ENCODE results near the gene ERGIC1.

The ERGIC1 gene

DNA sequence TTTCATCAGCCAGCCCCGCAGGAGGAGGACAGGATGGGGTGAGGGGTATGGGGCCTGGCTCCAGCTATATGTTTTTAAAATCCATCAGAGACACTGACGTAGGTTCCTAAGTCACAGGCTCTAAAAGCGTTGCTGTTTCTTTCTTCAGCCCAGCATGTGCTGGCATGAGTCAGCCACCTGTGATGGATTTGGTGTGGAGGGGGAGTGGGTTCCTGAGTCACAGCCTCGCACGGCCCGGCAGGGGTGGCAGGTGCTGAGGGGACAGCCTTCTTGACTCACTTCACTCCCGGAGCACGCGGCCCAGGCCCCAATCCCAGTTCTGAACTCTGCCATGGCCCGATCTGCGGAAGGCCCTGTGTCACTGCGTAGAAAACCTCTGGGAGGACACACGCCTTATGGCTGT lies 86.4 kb downstream of the ERGIC1 start:
- no peaks in the 10 kb centered on the region for H3K27me3 ChIP-seq (replicated peaks; ENCODE audit: control insufficient read depth, insufficient read depth, low read length)
- TF ChIP-seq CTCF (IDR thresholded peaks at IDR 0.05; ENCODE audit: insufficient read depth, low read length, poor library complexity, severe bottlenecking): no peak
- no peak overlapping the region for H3K4me3 ChIP-seq (replicated peaks; ENCODE audit: low read depth, low read length)
- DNase-seq (ENCODE audit: extremely low read depth, insufficient read length): no peak
- H3K36me3 ChIP-seq (ENCODE audit: control insufficient read depth, insufficient read depth, low read length): peaks cover 31% of the 10 kb centered on the region

GRCh38 chr5:172920995-172921394 lies 86.9 kb downstream of the ERGIC1 start:
- TF ChIP-seq CTCF (IDR thresholded peaks at IDR 0.05; ENCODE audit: insufficient read depth, low read length, poor library complexity, severe bottlenecking): no peak
- no peaks in the 10 kb centered on the region for H3K27me3 ChIP-seq (replicated peaks; ENCODE audit: control insufficient read depth, insufficient read depth, low read length)
- DNase-seq (ENCODE audit: extremely low read depth, insufficient read length): no peak
- H3K4me3 ChIP-seq (replicated peaks; ENCODE audit: low read depth, low read length): no peak overlapping the region
- H3K36me3 ChIP-seq (ENCODE audit: control insufficient read depth, insufficient read depth, low read length): peaks cover 26% of the 10 kb centered on the region

GRCh38 chr5:172921906-172922305 lies 87.9 kb downstream of the ERGIC1 start:
- Histone ChIP-seq H3K36me3 (ENCODE audit: control insufficient read depth, insufficient read depth, low read length) (peaks cover 25% of the 10 kb centered on the region), H3K27me3 (replicated peaks; ENCODE audit: control insufficient read depth, insufficient read depth, low read length) (no peaks in the 10 kb centered on the region), H3K4me3 (replicated peaks; ENCODE audit: low read depth, low read length) (no peak overlapping the region)
- no peak for TF ChIP-seq CTCF (IDR thresholded peaks at IDR 0.05; ENCODE audit: insufficient read depth, low read length, poor library complexity, severe bottlenecking)
- no peak for DNase-seq (ENCODE audit: extremely low read depth, insufficient read length)

GRCh38 chr5:172923539-172923938 lies 89.5 kb downstream of the ERGIC1 start:
- Histone ChIP-seq H3K4me3 (replicated peaks; ENCODE audit: low read depth, low read length) (no peak overlapping the region), H3K36me3 (ENCODE audit: control insufficient read depth, insufficient read depth, low read length) (peaks cover 28% of the 10 kb centered on the region), H3K27me3 (replicated peaks; ENCODE audit: control insufficient read depth, insufficient read depth, low read length) (no peaks in the 10 kb centered on the region)
- DNase-seq (ENCODE audit: extremely low read depth, insufficient read length): no peak
- TF ChIP-seq CTCF (IDR thresholded peaks at IDR 0.05; ENCODE audit: insufficient read depth, low read length, poor library complexity, severe bottlenecking): no peak

DNA sequence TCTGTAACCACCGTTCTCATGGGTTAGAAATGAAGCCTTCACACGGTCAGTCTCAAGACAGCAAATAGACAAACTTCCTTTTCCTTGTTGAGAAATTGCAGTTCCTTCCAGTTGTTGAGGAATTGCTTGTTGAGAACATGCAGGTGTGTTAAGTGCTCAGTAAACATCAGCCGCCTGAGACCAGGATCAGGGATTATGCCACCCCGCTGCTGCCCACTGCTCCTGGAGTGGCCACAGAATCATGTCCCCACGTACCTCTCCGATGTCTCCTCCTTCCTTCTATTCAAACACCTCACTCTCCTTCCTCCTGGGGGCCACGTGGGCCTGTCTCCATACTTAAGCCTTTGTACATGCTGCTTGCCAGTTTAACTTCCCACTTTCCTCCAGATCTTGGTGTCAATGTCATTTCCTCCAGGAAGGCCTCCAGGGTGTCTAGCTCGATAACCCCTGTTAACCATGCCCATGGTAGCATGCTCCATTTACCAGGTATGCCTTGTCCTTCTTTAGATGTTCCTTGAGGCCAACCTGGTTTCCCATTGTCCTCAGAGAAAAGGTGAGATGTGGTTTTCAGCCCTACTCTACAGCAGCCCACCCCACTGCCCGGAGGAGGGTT lies 91.4 kb downstream of the ERGIC1 start:
- peaks cover 20% of the 10 kb centered on the region for H3K36me3 ChIP-seq (ENCODE audit: control insufficient read depth, insufficient read depth, low read length)
- H3K4me3 ChIP-seq (replicated peaks; ENCODE audit: low read depth, low read length): no peak overlapping the region
- no peaks in the 10 kb centered on the region for H3K27me3 ChIP-seq (replicated peaks; ENCODE audit: control insufficient read depth, insufficient read depth, low read length)
- DNase-seq (ENCODE audit: extremely low read depth, insufficient read length): no peak
- no peak for TF ChIP-seq CTCF (IDR thresholded peaks at IDR 0.05; ENCODE audit: insufficient read depth, low read length, poor library complexity, severe bottlenecking)

GRCh38 chr5:172926008-172926523 lies 92.0 kb downstream of the ERGIC1 start:
- no peak for TF ChIP-seq CTCF (IDR thresholded peaks at IDR 0.05; ENCODE audit: insufficient read depth, low read length, poor library complexity, severe bottlenecking)
- no peak for DNase-seq (ENCODE audit: extremely low read depth, insufficient read length)
- H3K4me3 ChIP-seq (replicated peaks; ENCODE audit: low read depth, low read length): no peak overlapping the region
- peaks cover 19% of the 10 kb centered on the region for H3K36me3 ChIP-seq (ENCODE audit: control insufficient read depth, insufficient read depth, low read length)
- no peaks in the 10 kb centered on the region for H3K27me3 ChIP-seq (replicated peaks; ENCODE audit: control insufficient read depth, insufficient read depth, low read length)
